SK-N-SH (cell line): ENCODE measurements around the gene SKIDA1. TPM values are rescaled to one million over a fixed set of nuclear protein-coding genes. Genes with fewer than 3 reads are reported as not detected.

ENCODE experiments used
- CTCF ChIA-PET: fragments of 300-600, 350-600 bp; formaldehyde crosslinking; extraction: SDS; loops from one replicate; lab custom pipeline; 2021; lab: Yijun Ruan, JAX
- POLR2A ChIA-PET: fragments of 350-600 bp; sonication (Branson Sonifier 250); formaldehyde crosslinking; extraction: SDS; loops from one replicate; lab custom pipeline; 2020; ENCODE audit warnings: antibody characterized with exemption, inconsistent platforms; lab: Yijun Ruan, JAX
- DNase-seq: peaks from one replicate; pipeline ENCODE4 v3.0.0; 2012
- H2AFZ ChIP-seq: fragments of 200-600 bp; sonication (generic); 2 replicates; pipeline ENCODE4 v1.8.1; 2016; ENCODE audit warnings: antibody characterized with exemption, mild to moderate bottlenecking, low read depth
- H3F3A ChIP-seq: fragments of 200-600 bp; sonication (generic); replicated peaks from 2 replicates; pipeline ENCODE3; 2016; ENCODE audit warnings: antibody characterized with exemption, mild to moderate bottlenecking; ENCODE audit not compliant: insufficient read depth
- H3K27ac ChIP-seq, 2 experiments: fragments of 200-500 bp in 1 of 2; fragments of 200-600 bp in 1 of 2; sonication (Bioruptor generic) in 1 of 2; sonication (generic), shearing (Covaris generic) in 1 of 2; 2 replicates each; pipeline versions ENCODE4 v1.5.1 to v1.6.1; 2014 to 2016; ENCODE audit warnings: low read depth in 2 of 2, inconsistent platforms in 1 of 2, low read length in 1 of 2, mild to moderate bottlenecking in 1 of 2, mixed read lengths in 1 of 2
- H3K27me3 ChIP-seq: fragments of 200-600 bp; sonication (generic), shearing (Covaris generic); 2 replicates; pipeline ENCODE4 v1.6.1; 2016; ENCODE audit warnings: mixed run types; ENCODE audit not compliant: insufficient read depth
- H3K36me3 ChIP-seq, 2 experiments: fragments of 200-500 bp in 1 of 2; fragments of 200-600 bp in 1 of 2; sonication (Bioruptor generic) in 1 of 2; sonication (generic) in 1 of 2; replicated peaks in 1 of 2; 2 replicates each; pipeline versions ENCODE3 to v1.5.1; 2014 to 2016; ENCODE audit warnings: low read length in 1 of 2, mild to moderate bottlenecking in 1 of 2; ENCODE audit not compliant: insufficient read depth in 2 of 2, control insufficient read depth in 1 of 2
- H3K4me1 ChIP-seq, 2 experiments: fragments of 200-500 bp in 1 of 2; fragments of 200-600 bp in 1 of 2; sonication (Bioruptor generic) in 1 of 2; sonication (generic), shearing (Covaris generic) in 1 of 2; 2 replicates each; pipeline versions ENCODE4 v1.5.1 to v1.6.1; 2014 to 2016; ENCODE audit warnings: low read depth in 1 of 2, low read length in 1 of 2, mixed run types in 1 of 2; ENCODE audit not compliant: insufficient read depth in 2 of 2, control insufficient read depth in 1 of 2
- H3K4me2 ChIP-seq: fragments of 200-600 bp; sonication (generic), shearing (Covaris generic); 2 replicates; pipeline ENCODE4 v1.6.1; 2017; ENCODE audit warnings: mixed run types
- H3K4me3 ChIP-seq, 2 experiments: fragments of 200-500 bp in 1 of 2; fragments of 200-600 bp in 1 of 2; sonication (Bioruptor generic) in 1 of 2; sonication (generic), shearing (Covaris generic) in 1 of 2; 2 replicates each; pipeline versions ENCODE4 v1.5.1 to v1.8.1; 2014 to 2016; ENCODE audit warnings: low read depth in 2 of 2, inconsistent platforms in 1 of 2, low read length in 1 of 2, mild to moderate bottlenecking in 1 of 2, mixed read lengths in 1 of 2, moderate library complexity in 1 of 2
- H3K79me2 ChIP-seq: fragments of 200-600 bp; sonication (generic); 2 replicates; pipeline ENCODE4 v1.8.1; 2017; ENCODE audit warnings: mild to moderate bottlenecking; ENCODE audit not compliant: insufficient read depth
- H3K9ac ChIP-seq: fragments of 200-600 bp; sonication (generic); 2 replicates; pipeline ENCODE4 v1.6.1; 2017; ENCODE audit warnings: mixed run types
- H3K9me2 ChIP-seq: fragments of 200-600 bp; sonication (generic); 2 replicates; pipeline ENCODE4 v1.6.1; 2017; ENCODE audit warnings: mixed run types
- H3K9me3 ChIP-seq: fragments of 200-600 bp; sonication (generic); 2 replicates; pipeline ENCODE4 v1.6.1; 2017; ENCODE audit warnings: mixed run types, mild to moderate bottlenecking, moderate library complexity
- H4K20me1 ChIP-seq: fragments of 200-600 bp; sonication (generic); 2 replicates; pipeline ENCODE4 v1.6.1; 2017; ENCODE audit warnings: mild to moderate bottlenecking, mixed run types; ENCODE audit not compliant: insufficient read depth
- CTCF ChIP-seq: fragments of 200-600 bp; sonication (generic); IDR thresholded peaks from 2 replicates; pipeline ENCODE4 v1.6.1; 2017; ENCODE audit warnings: antibody characterized with exemption, mild to moderate bottlenecking, moderate library complexity
- ELF1 ChIP-seq: IDR thresholded peaks from 2 replicates; pipeline ENCODE4 v1.4.0; 2012
- FOXJ3 ChIP-seq: sonication (generic); formaldehyde crosslinking; IDR thresholded peaks from 2 replicates; pipeline ENCODE4 v1.5.1; 2020; ENCODE audit warnings: mild to moderate bottlenecking, missing genetic modification reagents
- FOXM1 ChIP-seq: IDR thresholded peaks from 2 replicates; pipeline ENCODE4 v1.4.0; 2012; ENCODE audit warnings: low read depth, mild to moderate bottlenecking
- GATA2 ChIP-seq: sonication (generic); formaldehyde crosslinking; IDR thresholded peaks from 2 replicates; pipeline ENCODE4 v1.5.0; 2020; ENCODE audit warnings: mild to moderate bottlenecking, missing genetic modification reagents
- IRF3 ChIP-seq: fragments of 150-350 bp; IDR thresholded peaks from 2 replicates; pipeline ENCODE4 v1.6.1; 2016; ENCODE audit warnings: mild to moderate bottlenecking, low read depth, low read length
- JUND ChIP-seq: IDR thresholded peaks from 2 replicates; pipeline ENCODE4 v1.4.0; 2012
- MEF2A ChIP-seq: IDR thresholded peaks from 2 replicates; pipeline ENCODE4 v1.4.0; 2012; ENCODE audit warnings: low read depth, borderline replicate concordance
- MXI1 ChIP-seq: IDR thresholded peaks from 2 replicates; pipeline ENCODE4 v1.6.1; 2012; ENCODE audit warnings: mild to moderate bottlenecking, low read depth, low read length, improper control_type of control experiment
- NFIC ChIP-seq: IDR thresholded peaks from 2 replicates; pipeline ENCODE4 v1.4.0; 2012; ENCODE audit warnings: borderline replicate concordance
- POLR2AphosphoS5 ChIP-seq: IDR thresholded peaks from 2 replicates; pipeline ENCODE4 v1.6.1; 2012; ENCODE audit warnings: low read depth, low read length
- RCOR1 ChIP-seq: fragments of 150-350 bp; IDR thresholded peaks from 2 replicates; pipeline ENCODE4 v1.6.1; 2017; ENCODE audit warnings: antibody characterized with exemption, low read length
- REST ChIP-seq: IDR thresholded peaks from 2 replicates; pipeline ENCODE4 v1.6.1; 2012; ENCODE audit warnings: mild to moderate bottlenecking, low read depth, low read length, moderate library complexity
- RXRA ChIP-seq: IDR thresholded peaks from 2 replicates; pipeline ENCODE4 v1.4.0; 2012; ENCODE audit warnings: low read depth, mild to moderate bottlenecking, borderline replicate concordance
- SIN3A ChIP-seq: IDR thresholded peaks from 2 replicates; pipeline ENCODE4 v1.6.1; 2012; ENCODE audit warnings: low read depth, mild to moderate bottlenecking, low read length, moderate library complexity, borderline replicate concordance
- TCF12 ChIP-seq: IDR thresholded peaks from 2 replicates; pipeline ENCODE4 v1.4.0; 2012
- TEAD4 ChIP-seq: IDR thresholded peaks from 2 replicates; pipeline ENCODE4 v1.4.0; 2012; ENCODE audit warnings: mild to moderate bottlenecking, borderline replicate concordance; ENCODE audit not compliant: insufficient read depth
- WGBS: methylation state at CpG from one replicate; pipeline ENCODE4 v1.1.6; 2017; ENCODE audit warnings: low lambda C conversion rate; 5-methylcytosine and 5-hydroxymethylcytosine counted together
- polyA plus RNA-seq, 3 experiments: library from polyadenylated mRNA; depleted of rRNA; stranded (reverse); fragments of >200 nt; gene quantifications; 2 replicates each; pipeline ENCODE4 v1.2.3, GENCODE V29; 2012

The SKIDA1 gene
- polyA plus RNA-seq, 1 of the 3 experiments (the other 2 are of a cell fraction), result 0.38 TPM

GRCh38 chr10:21492421-21492820 lies 33.1 kb downstream of the SKIDA1 start:
- H3K4me1 ChIP-seq, result peaks cover 0 to 7% of the 10 kb centered on the region in 2 experiments; a peak in 2 of 4 replicates
- TF ChIP-seq RCOR1, result no peak
- TF ChIP-seq FOXJ3 (CRISPR knock-in tag), result no peak
- no peak for TF ChIP-seq CTCF
- no peak for TF ChIP-seq REST
- TF ChIP-seq NFIC, result no peak
- TF ChIP-seq SIN3A, result no peak
- 0 out of 2 replicates have a peak, but pooled peaks cover 3% of the 10 kb centered on the region for H3K79me2 ChIP-seq
- H3K9ac ChIP-seq, result no peak overlapping the region
- H3K27ac ChIP-seq, result no peak overlapping the region
- H4K20me1 ChIP-seq, result no peaks in the 10 kb centered on the region
- ChIA-PET POLR2A (interaction anchor here (0.6 kb wide), 1 partner anchor 247 kb away, joined by 3 read pairs; no protein-coding TSS in a partner anchor), CTCF (interaction anchor here (2.2 kb wide), 1 partner anchor 239 kb away, joined by 10 read pairs; no protein-coding TSS in a partner anchor)
- WGBS, result 98% methylated on average over 3 of the region's 3 CpGs
- H3K27me3 ChIP-seq, result no peaks in the 10 kb centered on the region
- DNase-seq, result no peak
- no peak overlapping the region for H3K4me3 ChIP-seq
- no peaks in the 10 kb centered on the region for H3K36me3 ChIP-seq
- H3F3A ChIP-seq, result peaks cover 9% of the 10 kb centered on the region
- no peak overlapping the region for H2AFZ ChIP-seq
- no peaks in the 10 kb centered on the region for H3K9me3 ChIP-seq
- H3K9me2 ChIP-seq, result no peaks in the 10 kb centered on the region
- no peak overlapping the region for H3K4me2 ChIP-seq

- H3K9me3 ChIP-seq, result no peaks in the 10 kb centered on the region
- no peak overlapping the region for H3K4me2 ChIP-seq
- peaks cover 0 to 7% of the 10 kb centered on the region in 2 experiments; a peak in 1 of 4 replicates for H3K4me1 ChIP-seq
- H3F3A ChIP-seq, result peaks cover 9% of the 10 kb centered on the region
- no peak overlapping the region for H3K9ac ChIP-seq
- no peaks in the 10 kb centered on the region for H4K20me1 ChIP-seq
- no peak overlapping the region for H3K4me3 ChIP-seq
- 93% methylated on average over 2 of the region's 2 CpGs for WGBS
- no peaks in the 10 kb centered on the region for H3K9me2 ChIP-seq
- no peaks in the 10 kb centered on the region for H3K36me3 ChIP-seq
- ChIA-PET POLR2A (no interaction called here), CTCF (interaction anchor here (1.1 to 2.2 kb wide), 4 partner anchors 13 to 241 kb away, joined by 3 to 10 read pairs (median 5); no protein-coding TSS in a partner anchor)
- no peak for DNase-seq
- H3K79me2 ChIP-seq, result no peaks in the 10 kb centered on the region
- no peak overlapping the region for H2AFZ ChIP-seq
- no peaks in the 10 kb centered on the region for H3K27me3 ChIP-seq
- H3K27ac ChIP-seq, result no peak overlapping the region
- TF ChIP-seq SIN3A (no peak), ELF1 (no peak), MEF2A (no peak), NFIC (no peak), MXI1 (no peak), GATA2 (CRISPR knock-in tag) (no peak), FOXJ3 (CRISPR knock-in tag) (no peak), RXRA (no peak), FOXM1 (no peak), REST (no peak), POLR2AphosphoS5 (no peak), IRF3 (no peak), TEAD4 (no peak), RCOR1 (no peak), JUND (no peak), TCF12 (no peak)
Observed at GRCh38 chr10:21490711-21491105, 34.8 kb downstream of the SKIDA1 start.
